NB4 (cell line): ENCODE data around the gene CFD.

Source experiments
- DNase-seq: peaks from one replicate; pipeline ENCODE4 v3.0.0; 2010; ENCODE audit warnings: low read depth
- H3K4me3 ChIP-seq: one replicate; pipeline ENCODE4 v1.5.1; 2011; ENCODE audit warnings: mild to moderate bottlenecking, low read depth, low read length, moderate library complexity
- MAX ChIP-seq: IDR thresholded peaks from 2 replicates; pipeline ENCODE4 v1.6.1; 2011; ENCODE audit warnings: low read depth, low read length
- MYC ChIP-seq: IDR thresholded peaks from 2 replicates; pipeline ENCODE4 v1.6.1; 2011; ENCODE audit warnings: low read depth, low read length
- POLR2A ChIP-seq: IDR thresholded peaks from 2 replicates; pipeline ENCODE4 v1.6.1; 2011; ENCODE audit warnings: mild to moderate bottlenecking; ENCODE audit not compliant: insufficient read length; ENCODE audit errors: extremely low read depth
- TF ChIP-seq, protein P1 (sequence below): IDR thresholded peaks from one replicate; pipeline ENCODE4 v1.5.1; 2012; ENCODE audit warnings: low read depth, low read length

Gene CFD

DNA sequence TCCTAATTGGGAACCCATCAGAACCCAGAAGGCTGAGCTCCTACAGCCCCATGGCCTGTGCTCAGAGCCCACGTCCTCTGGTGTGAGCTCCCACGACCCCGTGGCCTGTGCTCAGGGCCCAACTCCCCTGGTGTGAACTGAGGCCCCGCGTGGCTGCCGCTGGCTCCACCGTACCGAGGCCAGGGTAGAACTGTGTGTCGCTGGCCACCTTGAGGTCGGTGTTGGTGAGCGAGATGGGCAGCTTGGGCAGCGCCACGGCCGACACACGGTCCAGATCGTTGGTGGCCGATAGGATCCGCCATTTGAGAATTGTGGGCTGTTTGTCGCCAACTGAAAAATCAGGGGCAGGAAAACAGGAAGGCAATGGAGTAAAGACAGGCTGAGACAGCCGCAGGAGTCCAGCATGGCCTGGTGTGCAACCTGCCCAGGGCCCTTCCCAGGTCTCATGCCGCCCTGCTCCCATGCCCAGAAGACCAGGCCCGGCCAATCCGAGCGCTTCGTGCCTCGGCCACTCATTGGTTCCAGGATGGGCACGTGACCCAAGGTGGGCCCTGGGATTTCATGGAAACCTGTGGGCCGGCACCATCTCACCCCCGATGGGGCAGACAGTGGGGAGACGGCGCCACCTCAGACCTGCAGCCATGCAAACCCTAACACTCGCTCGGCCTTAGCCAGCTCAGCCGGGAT is 22.1 kb downstream of the CFD start:
- no peak for TF ChIP-seq MYC
- TF ChIP-seq POLR2A, result no peak
- TF ChIP-seq, protein P1, sequence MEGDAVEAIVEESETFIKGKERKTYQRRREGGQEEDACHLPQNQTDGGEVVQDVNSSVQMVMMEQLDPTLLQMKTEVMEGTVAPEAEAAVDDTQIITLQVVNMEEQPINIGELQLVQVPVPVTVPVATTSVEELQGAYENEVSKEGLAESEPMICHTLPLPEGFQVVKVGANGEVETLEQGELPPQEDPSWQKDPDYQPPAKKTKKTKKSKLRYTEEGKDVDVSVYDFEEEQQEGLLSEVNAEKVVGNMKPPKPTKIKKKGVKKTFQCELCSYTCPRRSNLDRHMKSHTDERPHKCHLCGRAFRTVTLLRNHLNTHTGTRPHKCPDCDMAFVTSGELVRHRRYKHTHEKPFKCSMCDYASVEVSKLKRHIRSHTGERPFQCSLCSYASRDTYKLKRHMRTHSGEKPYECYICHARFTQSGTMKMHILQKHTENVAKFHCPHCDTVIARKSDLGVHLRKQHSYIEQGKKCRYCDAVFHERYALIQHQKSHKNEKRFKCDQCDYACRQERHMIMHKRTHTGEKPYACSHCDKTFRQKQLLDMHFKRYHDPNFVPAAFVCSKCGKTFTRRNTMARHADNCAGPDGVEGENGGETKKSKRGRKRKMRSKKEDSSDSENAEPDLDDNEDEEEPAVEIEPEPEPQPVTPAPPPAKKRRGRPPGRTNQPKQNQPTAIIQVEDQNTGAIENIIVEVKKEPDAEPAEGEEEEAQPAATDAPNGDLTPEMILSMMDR, result no peak
- TF ChIP-seq MAX, result no peak
- no peak overlapping the region for H3K4me3 ChIP-seq
- no peak for DNase-seq

GRCh38 chr19:882871-883497 is 23.5 kb downstream of the CFD start:
- H3K4me3 ChIP-seq, result no peak overlapping the region
- TF ChIP-seq MAX (no peak), MYC (no peak)
- TF ChIP-seq, protein P1, result no peak
- DNase-seq, result no peak

GRCh38 chr19:883661-884211 is 24.3 kb downstream of the CFD start:
- no peak for DNase-seq
- TF ChIP-seq POLR2A (no peak), MYC (no peak), MAX (no peak)
- TF ChIP-seq, protein P1, result no peak

DNA sequence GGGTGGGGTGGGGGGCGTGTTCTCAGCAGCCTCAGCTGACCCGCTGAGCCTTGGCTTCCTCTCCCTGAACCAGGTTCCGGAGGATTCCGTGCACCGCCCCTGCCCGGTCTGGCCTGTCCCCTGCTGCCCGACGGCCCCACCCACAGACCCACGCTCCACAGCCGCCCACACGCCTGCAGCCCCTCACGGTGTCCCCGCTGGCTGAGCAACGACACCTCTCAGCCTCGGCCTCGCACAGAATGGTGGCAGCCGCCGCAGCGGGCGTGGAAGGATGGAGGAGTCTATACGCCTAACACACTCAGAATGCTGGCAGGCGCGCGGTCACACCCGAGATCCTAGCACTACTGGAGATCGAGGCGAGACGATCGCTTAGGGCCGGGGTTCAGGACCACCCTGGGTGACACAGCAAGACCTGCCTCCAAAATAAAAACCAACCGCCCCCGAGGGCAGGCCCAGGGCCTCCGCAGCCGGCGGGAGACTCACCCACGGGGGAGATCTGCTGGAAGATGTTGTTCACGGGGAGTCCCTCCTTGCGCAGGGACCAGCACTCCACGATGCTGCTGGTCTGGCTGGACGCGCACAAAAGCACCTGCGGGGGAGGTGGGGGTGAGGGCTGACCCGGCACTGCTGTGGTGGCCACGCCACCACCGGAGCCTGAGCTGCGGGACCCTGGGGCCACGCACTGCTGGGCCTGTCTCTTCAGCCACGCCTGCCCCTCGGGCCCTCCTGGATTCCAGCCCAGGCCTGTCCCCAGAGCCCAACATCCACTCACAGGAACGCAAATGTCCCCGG is 25.2 kb downstream of the CFD start:
- no peak overlapping the region for H3K4me3 ChIP-seq
- no peak for DNase-seq
- no peak for TF ChIP-seq MYC
- no peak for TF ChIP-seq POLR2A
- TF ChIP-seq, protein P1, result no peak
- TF ChIP-seq MAX, result no peak

More at GRCh38 chr19:883661-884211, 24.3 kb downstream of the CFD start:
- no peak overlapping the region for H3K4me3 ChIP-seq

GRCh38 chr19:885536-886224 is 26.2 kb downstream of the CFD start:
- DNase-seq, result no peak
- no peak overlapping the region for H3K4me3 ChIP-seq
- TF ChIP-seq MAX, result no peak
- TF ChIP-seq, protein P1, result no peak
